ENCODE data around the gene MINDY3.
"Not testable (repeated sequence)": the region's sequence is repeated elsewhere in the genome, so short reads cannot be mapped to it uniquely, and the experiment has no call there.

The MINDY3 gene

DNA sequence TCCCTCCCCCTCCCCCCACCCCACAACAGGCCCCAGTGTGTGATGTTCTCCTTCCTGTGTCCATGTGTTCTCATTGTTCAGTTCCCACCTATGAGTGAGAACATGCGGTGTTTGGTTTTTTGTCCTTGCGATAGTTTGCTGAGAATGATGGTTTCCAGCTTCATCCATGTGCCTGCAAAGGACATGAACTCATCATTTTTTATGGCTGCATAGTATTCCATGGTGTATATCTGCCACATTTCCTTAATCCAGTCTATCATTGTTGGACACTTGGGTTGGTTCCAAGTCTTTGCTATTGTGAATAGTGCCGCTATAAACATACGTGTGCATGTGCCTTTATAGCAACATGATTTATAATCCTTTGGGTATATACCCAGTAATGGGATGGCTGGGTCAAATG, 99.1 kb downstream of the MINDY3 start:
- not testable (repeated sequence) for H3K9me3 ChIP-seq (ENCODE audit: control insufficient read depth, insufficient read depth, low read length); H3K4me3 ChIP-seq (ENCODE audit: low read depth, low read length); H3K4me1 ChIP-seq (ENCODE audit: control insufficient read depth, insufficient read depth, low read length); H3K9ac ChIP-seq (ENCODE audit: low read depth, low read length); H3K27me3 ChIP-seq (ENCODE audit: control insufficient read depth, insufficient read depth, low read length); H3K36me3 ChIP-seq (ENCODE audit: control insufficient read depth, insufficient read depth, low read length)

DNA sequence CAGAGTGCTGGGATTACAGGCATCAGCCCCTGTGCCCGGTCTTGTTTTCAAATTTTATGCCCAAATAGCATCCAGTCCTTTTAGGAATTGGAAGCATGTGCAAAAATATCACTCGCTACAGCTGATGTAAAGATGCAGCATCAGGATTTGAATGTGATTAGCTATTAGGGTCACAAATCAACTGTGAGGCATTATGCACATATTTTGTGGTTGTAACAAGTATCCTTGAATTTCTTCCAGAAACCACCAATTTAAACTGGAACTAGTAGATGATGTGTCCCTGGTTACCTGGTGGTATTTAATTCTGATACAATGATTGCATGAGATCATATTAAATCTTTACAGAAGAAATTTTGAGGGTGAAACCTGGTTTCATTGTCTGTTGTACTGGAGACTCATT, 99.6 kb downstream of the MINDY3 start:
- Histone ChIP-seq H3K4me3 (ENCODE audit: low read depth, low read length) (no peak overlapping the region), H3K4me1 (ENCODE audit: control insufficient read depth, insufficient read depth, low read length) (no peaks in the 10 kb centered on the region), H3K9ac (ENCODE audit: low read depth, low read length) (no peak overlapping the region), H3K27me3 (ENCODE audit: control insufficient read depth, insufficient read depth, low read length) (no peaks in the 10 kb centered on the region), H3K36me3 (ENCODE audit: control insufficient read depth, insufficient read depth, low read length) (no peaks in the 10 kb centered on the region), H3K9me3 (ENCODE audit: control insufficient read depth, insufficient read depth, low read length) (no peaks in the 10 kb centered on the region)

DNA sequence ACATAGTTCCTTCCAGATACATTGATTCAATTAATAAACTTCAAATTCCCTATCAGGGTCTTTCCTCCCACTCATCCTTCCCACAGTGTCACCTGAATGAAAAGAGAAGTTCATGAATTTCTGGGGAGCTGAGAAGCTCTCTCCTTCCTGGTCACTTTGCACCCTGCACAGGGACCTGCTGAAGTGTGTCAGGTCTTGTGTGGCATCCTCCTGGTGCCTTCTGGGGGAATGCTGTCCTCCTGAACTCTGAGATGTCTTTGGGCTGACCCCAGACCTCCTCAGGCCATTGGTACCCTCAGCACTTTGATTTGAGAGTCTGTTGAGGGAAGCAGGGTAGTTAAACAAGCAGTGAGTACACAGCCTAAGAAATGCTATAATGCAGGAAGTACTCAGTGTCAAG, 101.0 kb downstream of the MINDY3 start:
- Histone ChIP-seq H3K9ac (ENCODE audit: low read depth, low read length) (no peak overlapping the region), H3K9me3 (ENCODE audit: control insufficient read depth, insufficient read depth, low read length) (no peaks in the 10 kb centered on the region), H3K4me1 (ENCODE audit: control insufficient read depth, insufficient read depth, low read length) (no peaks in the 10 kb centered on the region), H3K36me3 (ENCODE audit: control insufficient read depth, insufficient read depth, low read length) (no peaks in the 10 kb centered on the region), H3K27me3 (ENCODE audit: control insufficient read depth, insufficient read depth, low read length) (no peaks in the 10 kb centered on the region), H3K4me3 (ENCODE audit: low read depth, low read length) (no peak overlapping the region)

DNA sequence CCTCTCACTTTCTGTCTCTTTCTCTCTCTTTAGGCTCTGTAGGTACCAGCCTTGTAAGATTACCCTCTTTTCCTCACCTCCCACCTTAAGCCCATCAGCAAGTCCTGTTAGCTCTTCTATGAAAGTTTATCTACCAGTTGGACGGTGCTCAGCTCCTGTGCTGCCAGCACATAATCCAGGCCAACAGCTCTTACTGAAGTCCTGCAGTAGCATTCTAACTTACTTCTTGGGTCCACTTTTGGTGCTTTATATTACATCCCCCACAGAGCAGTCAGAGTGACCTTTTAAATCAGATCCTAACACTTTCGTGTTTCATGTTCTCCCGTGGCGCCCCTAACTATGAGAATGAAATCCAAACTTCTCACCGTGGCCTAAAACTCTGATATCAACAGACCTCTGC, 101.7 kb downstream of the MINDY3 start:
- no peaks in the 10 kb centered on the region for H3K27me3 ChIP-seq (ENCODE audit: control insufficient read depth, insufficient read depth, low read length)
- no peaks in the 10 kb centered on the region for H3K9me3 ChIP-seq (ENCODE audit: control insufficient read depth, insufficient read depth, low read length)
- H3K9ac ChIP-seq (ENCODE audit: low read depth, low read length): no peak overlapping the region
- H3K4me3 ChIP-seq (ENCODE audit: low read depth, low read length): no peak overlapping the region
- H3K36me3 ChIP-seq (ENCODE audit: control insufficient read depth, insufficient read depth, low read length): no peaks in the 10 kb centered on the region
- no peaks in the 10 kb centered on the region for H3K4me1 ChIP-seq (ENCODE audit: control insufficient read depth, insufficient read depth, low read length)

DNA sequence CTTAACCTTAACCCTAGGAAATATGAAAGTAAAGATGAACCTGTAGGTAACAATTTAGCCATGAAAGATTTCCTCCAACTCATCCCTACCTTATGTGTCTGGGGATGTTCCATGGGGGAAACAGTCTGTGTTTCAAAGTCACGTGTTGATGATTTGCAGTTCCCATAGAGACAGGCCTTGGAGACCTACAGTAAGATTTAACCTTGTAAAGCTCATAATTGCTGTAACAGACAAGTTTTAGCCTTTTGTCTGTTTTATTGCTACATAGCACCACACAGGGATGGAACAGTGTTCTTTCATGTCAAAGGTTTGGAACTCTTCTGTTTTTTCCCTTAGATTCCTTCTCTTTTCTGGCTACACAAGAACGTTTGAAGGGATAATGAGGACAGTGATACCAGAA, 105.4 kb downstream of the MINDY3 start:
- Histone ChIP-seq H3K27me3 (ENCODE audit: control insufficient read depth, insufficient read depth, low read length) (no peaks in the 10 kb centered on the region), H3K36me3 (ENCODE audit: control insufficient read depth, insufficient read depth, low read length) (no peaks in the 10 kb centered on the region), H3K9me3 (ENCODE audit: control insufficient read depth, insufficient read depth, low read length) (no peaks in the 10 kb centered on the region), H3K4me3 (ENCODE audit: low read depth, low read length) (no peak overlapping the region), H3K9ac (ENCODE audit: low read depth, low read length) (no peak overlapping the region), H3K4me1 (ENCODE audit: control insufficient read depth, insufficient read depth, low read length) (no peaks in the 10 kb centered on the region)

DNA sequence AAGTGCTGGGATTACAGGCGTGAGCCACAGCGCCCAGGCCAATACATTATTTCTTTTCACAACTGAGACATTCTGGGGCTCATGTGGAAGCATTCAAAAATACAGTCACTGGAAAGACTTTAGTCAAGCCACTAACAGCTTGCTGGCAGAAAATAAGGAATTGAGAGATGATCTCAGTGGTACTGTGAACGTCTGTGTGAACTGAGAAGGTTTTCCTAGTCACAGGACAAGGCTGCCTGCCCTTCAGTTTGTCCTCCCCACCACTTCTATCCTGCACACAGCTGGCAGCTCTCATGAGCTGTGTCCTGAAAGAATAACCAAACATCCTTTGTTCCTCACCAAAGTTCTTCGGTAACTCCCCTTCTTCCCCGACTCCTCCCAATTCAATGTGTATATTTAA, 109.3 kb downstream of the MINDY3 start:
- Histone ChIP-seq H3K4me1 (ENCODE audit: control insufficient read depth, insufficient read depth, low read length) (no peaks in the 10 kb centered on the region), H3K9me3 (ENCODE audit: control insufficient read depth, insufficient read depth, low read length) (no peaks in the 10 kb centered on the region), H3K4me3 (ENCODE audit: low read depth, low read length) (no peak overlapping the region), H3K27me3 (ENCODE audit: control insufficient read depth, insufficient read depth, low read length) (no peaks in the 10 kb centered on the region), H3K9ac (ENCODE audit: low read depth, low read length) (no peak overlapping the region), H3K36me3 (ENCODE audit: control insufficient read depth, insufficient read depth, low read length) (no peaks in the 10 kb centered on the region)

DNA sequence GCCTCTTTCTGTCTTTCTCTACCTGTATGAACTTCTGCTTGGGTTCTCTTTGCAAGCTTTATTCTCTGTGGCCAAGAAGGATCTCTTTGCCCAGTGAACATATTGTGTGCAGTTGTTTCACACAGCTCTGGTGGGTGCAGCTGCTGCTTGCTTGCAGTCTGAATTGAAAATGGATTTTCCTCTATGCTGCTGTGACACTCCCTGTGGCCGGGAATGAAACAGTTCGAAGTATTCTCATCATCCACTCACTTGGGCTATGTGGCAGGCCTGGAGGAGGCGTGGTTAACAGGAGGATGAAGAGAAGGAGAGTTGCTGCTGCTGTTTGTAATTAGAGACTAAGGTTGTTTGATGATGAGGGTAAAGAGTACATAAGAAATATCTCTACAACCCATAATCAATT, 112.2 kb downstream of the MINDY3 start:
- Histone ChIP-seq H3K27me3 (ENCODE audit: control insufficient read depth, insufficient read depth, low read length) (no peaks in the 10 kb centered on the region), H3K4me3 (ENCODE audit: low read depth, low read length) (no peak overlapping the region), H3K4me1 (ENCODE audit: control insufficient read depth, insufficient read depth, low read length) (no peaks in the 10 kb centered on the region), H3K9ac (ENCODE audit: low read depth, low read length) (no peak overlapping the region), H3K36me3 (ENCODE audit: control insufficient read depth, insufficient read depth, low read length) (no peaks in the 10 kb centered on the region), H3K9me3 (ENCODE audit: control insufficient read depth, insufficient read depth, low read length) (no peaks in the 10 kb centered on the region)

DNA sequence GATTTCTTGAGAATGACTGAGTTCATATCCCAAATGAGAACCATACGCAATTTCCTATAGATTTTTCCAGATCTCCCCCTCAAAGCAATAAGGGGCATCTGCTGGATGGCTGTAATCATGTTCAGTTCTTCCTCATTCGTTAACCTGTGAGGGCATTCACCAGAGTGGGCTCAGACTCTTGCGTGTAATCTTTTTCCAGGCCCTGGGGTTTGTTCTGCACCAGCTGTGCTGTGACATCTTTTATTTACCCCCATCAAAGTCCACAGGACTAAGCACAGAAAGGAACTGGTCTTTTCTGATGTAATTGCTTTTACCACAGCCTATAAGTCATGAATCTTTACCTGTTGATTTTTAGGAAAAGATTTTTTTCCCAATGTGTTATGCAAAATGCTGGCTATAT, 112.7 kb downstream of the MINDY3 start:
- Histone ChIP-seq H3K9ac (ENCODE audit: low read depth, low read length) (no peak overlapping the region), H3K27me3 (ENCODE audit: control insufficient read depth, insufficient read depth, low read length) (no peaks in the 10 kb centered on the region), H3K36me3 (ENCODE audit: control insufficient read depth, insufficient read depth, low read length) (no peaks in the 10 kb centered on the region), H3K4me3 (ENCODE audit: low read depth, low read length) (no peak overlapping the region), H3K9me3 (ENCODE audit: control insufficient read depth, insufficient read depth, low read length) (no peaks in the 10 kb centered on the region), H3K4me1 (ENCODE audit: control insufficient read depth, insufficient read depth, low read length) (no peaks in the 10 kb centered on the region)

DNA sequence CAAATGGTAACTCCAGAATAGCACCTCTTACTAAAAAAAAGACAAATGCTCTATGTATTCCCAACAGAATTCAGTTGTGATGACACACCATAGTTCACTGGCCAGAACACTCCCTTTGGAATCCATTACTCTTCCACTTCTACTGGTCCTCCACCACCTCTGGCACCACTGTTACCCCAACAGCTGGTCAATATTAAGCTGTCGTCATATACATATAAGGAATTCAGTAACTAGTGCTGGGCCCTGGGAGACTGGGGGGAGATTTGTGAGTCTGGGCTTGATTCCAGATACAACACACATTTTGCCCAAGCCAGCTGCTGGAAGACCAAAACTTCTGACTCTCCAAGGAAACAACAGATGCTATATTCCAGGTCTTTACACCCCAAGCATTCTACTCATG, 114.6 kb downstream of the MINDY3 start:
- Histone ChIP-seq H3K9me3 (ENCODE audit: control insufficient read depth, insufficient read depth, low read length) (no peaks in the 10 kb centered on the region), H3K9ac (ENCODE audit: low read depth, low read length) (no peak overlapping the region), H3K4me3 (ENCODE audit: low read depth, low read length) (no peak overlapping the region), H3K36me3 (ENCODE audit: control insufficient read depth, insufficient read depth, low read length) (no peaks in the 10 kb centered on the region), H3K27me3 (ENCODE audit: control insufficient read depth, insufficient read depth, low read length) (no peaks in the 10 kb centered on the region), H3K4me1 (ENCODE audit: control insufficient read depth, insufficient read depth, low read length) (no peaks in the 10 kb centered on the region)

DNA sequence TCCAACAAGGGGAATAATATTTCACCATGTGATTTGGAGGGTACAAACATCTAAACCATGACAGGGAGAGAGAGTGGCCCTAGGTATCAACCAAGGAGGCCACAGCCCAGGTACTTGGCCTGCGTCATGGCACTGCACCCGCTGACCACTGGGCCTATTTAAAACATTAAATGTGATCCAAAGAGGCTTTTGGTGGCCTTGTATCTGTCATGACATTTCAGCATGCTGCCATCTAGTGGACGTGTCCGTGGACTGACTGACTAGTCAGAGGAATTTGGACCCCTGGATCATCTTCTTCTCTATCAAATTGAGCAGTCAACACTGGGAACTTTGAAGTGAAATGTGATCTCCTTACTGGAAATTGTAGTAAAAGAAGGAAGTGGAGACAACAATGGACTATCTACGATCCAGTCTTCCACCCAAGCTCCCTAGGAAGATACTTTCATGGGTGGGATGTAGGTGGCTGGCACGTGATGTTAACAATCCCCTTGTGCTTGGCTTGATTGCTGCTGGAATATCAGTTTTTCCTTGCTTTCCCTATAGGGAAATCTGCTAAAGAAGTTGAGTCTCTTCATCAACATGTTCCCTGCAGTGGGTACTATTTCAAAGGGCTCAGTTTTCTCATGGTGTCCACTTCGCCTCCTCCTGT, 116.0 kb downstream of the MINDY3 start:
- H3K36me3 ChIP-seq (ENCODE audit: control insufficient read depth, insufficient read depth, low read length): no peaks in the 10 kb centered on the region
- no peaks in the 10 kb centered on the region for H3K27me3 ChIP-seq (ENCODE audit: control insufficient read depth, insufficient read depth, low read length)
- no peak overlapping the region for H3K4me3 ChIP-seq (ENCODE audit: low read depth, low read length)
- H3K4me1 ChIP-seq (ENCODE audit: control insufficient read depth, insufficient read depth, low read length): peaks cover 2% of the 10 kb centered on the region
- H3K9ac ChIP-seq (ENCODE audit: low read depth, low read length): no peak overlapping the region
- no peaks in the 10 kb centered on the region for H3K9me3 ChIP-seq (ENCODE audit: control insufficient read depth, insufficient read depth, low read length)

DNA sequence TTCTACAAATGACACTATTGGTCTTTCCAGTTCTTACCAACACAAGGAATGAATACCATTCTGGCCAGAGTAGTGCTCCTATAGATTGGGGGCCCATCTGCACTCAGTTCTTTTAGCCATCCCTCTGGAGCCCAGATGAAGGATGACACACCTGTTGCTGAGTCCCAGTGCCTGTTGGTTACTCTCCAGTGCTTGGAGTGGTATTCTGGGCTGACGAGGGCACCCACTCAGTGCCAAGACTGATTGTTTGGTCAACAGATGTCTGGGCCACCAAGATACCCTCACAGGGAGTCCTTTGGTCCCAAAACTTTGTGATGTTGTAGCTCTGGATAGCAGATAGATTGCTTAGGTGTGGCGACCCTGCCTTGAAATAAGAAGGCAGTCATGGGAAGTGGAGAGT, 116.9 kb downstream of the MINDY3 start:
- no peaks in the 10 kb centered on the region for H3K36me3 ChIP-seq (ENCODE audit: control insufficient read depth, insufficient read depth, low read length)
- H3K4me1 ChIP-seq (ENCODE audit: control insufficient read depth, insufficient read depth, low read length): peaks cover 2% of the 10 kb centered on the region
- H3K9ac ChIP-seq (ENCODE audit: low read depth, low read length): no peak overlapping the region
- H3K9me3 ChIP-seq (ENCODE audit: control insufficient read depth, insufficient read depth, low read length): no peaks in the 10 kb centered on the region
- H3K27me3 ChIP-seq (ENCODE audit: control insufficient read depth, insufficient read depth, low read length): no peaks in the 10 kb centered on the region
- no peak overlapping the region for H3K4me3 ChIP-seq (ENCODE audit: low read depth, low read length)

DNA sequence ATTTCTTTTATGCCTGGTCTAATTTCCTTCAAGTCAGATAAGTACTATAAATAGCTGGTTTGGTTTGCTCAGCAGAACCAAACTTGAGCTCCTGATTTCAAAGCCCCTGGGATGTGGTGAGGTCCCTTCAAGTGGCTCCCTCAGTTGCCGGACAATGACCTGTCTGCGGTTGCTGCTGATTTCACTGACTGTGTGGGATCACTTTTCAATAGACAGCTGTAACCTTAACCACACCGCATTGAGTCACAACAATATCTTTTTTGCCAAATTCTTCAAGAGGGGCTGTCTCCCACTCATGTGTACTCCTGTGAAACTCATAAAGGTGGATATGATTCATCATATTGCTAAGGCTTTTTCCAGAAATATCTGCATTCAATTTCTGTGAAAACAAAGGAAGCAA, 117.5 kb downstream of the MINDY3 start:
- H3K27me3 ChIP-seq (ENCODE audit: control insufficient read depth, insufficient read depth, low read length): no peaks in the 10 kb centered on the region

More for the DNA sequence above, 117.5 kb downstream of the MINDY3 start:
- H3K4me3 ChIP-seq (ENCODE audit: low read depth, low read length): no peak overlapping the region
- no peak overlapping the region for H3K9ac ChIP-seq (ENCODE audit: low read depth, low read length)
- H3K36me3 ChIP-seq (ENCODE audit: control insufficient read depth, insufficient read depth, low read length): no peaks in the 10 kb centered on the region
- peaks cover 2% of the 10 kb centered on the region for H3K4me1 ChIP-seq (ENCODE audit: control insufficient read depth, insufficient read depth, low read length)
- H3K9me3 ChIP-seq (ENCODE audit: control insufficient read depth, insufficient read depth, low read length): no peaks in the 10 kb centered on the region
